ENCODE measurements around the gene ZNF841.

DNA sequence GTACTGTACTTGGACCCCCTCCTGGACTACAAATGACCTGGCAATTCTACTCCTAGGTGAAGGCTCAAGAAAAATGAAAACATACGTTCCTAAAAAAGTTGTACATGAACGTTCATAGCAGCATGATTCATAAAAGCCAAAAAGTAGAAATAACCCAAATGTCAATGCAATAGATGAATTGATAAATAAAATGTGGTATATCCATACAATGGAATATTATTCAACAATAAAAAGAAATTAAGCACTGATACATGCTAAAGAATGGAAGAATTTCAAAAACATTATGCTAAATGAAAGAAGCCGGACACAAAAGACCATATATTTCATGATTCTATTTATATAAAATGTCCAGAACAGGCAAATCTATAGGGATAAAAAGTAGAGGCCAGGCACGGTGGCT lies 56.4 kb downstream of the ZNF841 start:
- TF ChIP-seq, protein P1, sequence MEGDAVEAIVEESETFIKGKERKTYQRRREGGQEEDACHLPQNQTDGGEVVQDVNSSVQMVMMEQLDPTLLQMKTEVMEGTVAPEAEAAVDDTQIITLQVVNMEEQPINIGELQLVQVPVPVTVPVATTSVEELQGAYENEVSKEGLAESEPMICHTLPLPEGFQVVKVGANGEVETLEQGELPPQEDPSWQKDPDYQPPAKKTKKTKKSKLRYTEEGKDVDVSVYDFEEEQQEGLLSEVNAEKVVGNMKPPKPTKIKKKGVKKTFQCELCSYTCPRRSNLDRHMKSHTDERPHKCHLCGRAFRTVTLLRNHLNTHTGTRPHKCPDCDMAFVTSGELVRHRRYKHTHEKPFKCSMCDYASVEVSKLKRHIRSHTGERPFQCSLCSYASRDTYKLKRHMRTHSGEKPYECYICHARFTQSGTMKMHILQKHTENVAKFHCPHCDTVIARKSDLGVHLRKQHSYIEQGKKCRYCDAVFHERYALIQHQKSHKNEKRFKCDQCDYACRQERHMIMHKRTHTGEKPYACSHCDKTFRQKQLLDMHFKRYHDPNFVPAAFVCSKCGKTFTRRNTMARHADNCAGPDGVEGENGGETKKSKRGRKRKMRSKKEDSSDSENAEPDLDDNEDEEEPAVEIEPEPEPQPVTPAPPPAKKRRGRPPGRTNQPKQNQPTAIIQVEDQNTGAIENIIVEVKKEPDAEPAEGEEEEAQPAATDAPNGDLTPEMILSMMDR (IDR thresholded peaks at IDR 0.05): no peak
- TF ChIP-seq POLR2A (IDR thresholded peaks at IDR 0.05) (no peak), EP300 (IDR thresholded peaks at IDR 0.05) (no peak), POLR2AphosphoS5 (IDR thresholded peaks at IDR 0.05) (no peak)
